SK-N-SH (cell line): ENCODE data around the gene SULF2. TPM values are rescaled to one million over a fixed set of nuclear protein-coding genes. Genes with fewer than 3 reads are reported as not detected.

ENCODE experiments used
- CTCF ChIA-PET: fragments of 300-600, 350-600 bp; formaldehyde crosslinking; extraction: SDS; loops from one replicate; lab custom pipeline; 2021; lab: Yijun Ruan, JAX
- POLR2A ChIA-PET: fragments of 350-600 bp; sonication (Branson Sonifier 250); formaldehyde crosslinking; extraction: SDS; loops from one replicate; lab custom pipeline; 2020; ENCODE audit warnings: antibody characterized with exemption, inconsistent platforms; lab: Yijun Ruan, JAX
- DNase-seq: peaks from one replicate; pipeline ENCODE4 v3.0.0; 2012
- H2AFZ ChIP-seq: fragments of 200-600 bp; sonication (generic); 2 replicates; pipeline ENCODE4 v1.8.1; 2016; ENCODE audit warnings: antibody characterized with exemption, mild to moderate bottlenecking, low read depth
- H3F3A ChIP-seq: fragments of 200-600 bp; sonication (generic); replicated peaks from 2 replicates; pipeline ENCODE3; 2016; ENCODE audit warnings: antibody characterized with exemption, mild to moderate bottlenecking; ENCODE audit not compliant: insufficient read depth
- H3K27ac ChIP-seq, 2 experiments: fragments of 200-500 bp in 1 of 2; fragments of 200-600 bp in 1 of 2; sonication (Bioruptor generic) in 1 of 2; sonication (generic), shearing (Covaris generic) in 1 of 2; 2 replicates each; pipeline versions ENCODE4 v1.5.1 to v1.6.1; 2014 to 2016; ENCODE audit warnings: low read depth in 2 of 2, inconsistent platforms in 1 of 2, low read length in 1 of 2, mild to moderate bottlenecking in 1 of 2, mixed read lengths in 1 of 2
- H3K27me3 ChIP-seq: fragments of 200-600 bp; sonication (generic), shearing (Covaris generic); 2 replicates; pipeline ENCODE4 v1.6.1; 2016; ENCODE audit warnings: mixed run types; ENCODE audit not compliant: insufficient read depth
- H3K36me3 ChIP-seq, 2 experiments: fragments of 200-500 bp in 1 of 2; fragments of 200-600 bp in 1 of 2; sonication (Bioruptor generic) in 1 of 2; sonication (generic) in 1 of 2; replicated peaks in 1 of 2; 2 replicates each; pipeline versions ENCODE3 to v1.5.1; 2014 to 2016; ENCODE audit warnings: low read length in 1 of 2, mild to moderate bottlenecking in 1 of 2; ENCODE audit not compliant: insufficient read depth in 2 of 2, control insufficient read depth in 1 of 2
- H3K4me1 ChIP-seq, 2 experiments: fragments of 200-500 bp in 1 of 2; fragments of 200-600 bp in 1 of 2; sonication (Bioruptor generic) in 1 of 2; sonication (generic), shearing (Covaris generic) in 1 of 2; 2 replicates each; pipeline versions ENCODE4 v1.5.1 to v1.6.1; 2014 to 2016; ENCODE audit warnings: low read depth in 1 of 2, low read length in 1 of 2, mixed run types in 1 of 2; ENCODE audit not compliant: insufficient read depth in 2 of 2, control insufficient read depth in 1 of 2
- H3K4me2 ChIP-seq: fragments of 200-600 bp; sonication (generic), shearing (Covaris generic); 2 replicates; pipeline ENCODE4 v1.6.1; 2017; ENCODE audit warnings: mixed run types
- H3K4me3 ChIP-seq, 2 experiments: fragments of 200-500 bp in 1 of 2; fragments of 200-600 bp in 1 of 2; sonication (Bioruptor generic) in 1 of 2; sonication (generic), shearing (Covaris generic) in 1 of 2; 2 replicates each; pipeline versions ENCODE4 v1.5.1 to v1.8.1; 2014 to 2016; ENCODE audit warnings: low read depth in 2 of 2, inconsistent platforms in 1 of 2, low read length in 1 of 2, mild to moderate bottlenecking in 1 of 2, mixed read lengths in 1 of 2, moderate library complexity in 1 of 2
- H3K79me2 ChIP-seq: fragments of 200-600 bp; sonication (generic); 2 replicates; pipeline ENCODE4 v1.8.1; 2017; ENCODE audit warnings: mild to moderate bottlenecking; ENCODE audit not compliant: insufficient read depth
- H3K9ac ChIP-seq: fragments of 200-600 bp; sonication (generic); 2 replicates; pipeline ENCODE4 v1.6.1; 2017; ENCODE audit warnings: mixed run types
- H3K9me2 ChIP-seq: fragments of 200-600 bp; sonication (generic); 2 replicates; pipeline ENCODE4 v1.6.1; 2017; ENCODE audit warnings: mixed run types
- H3K9me3 ChIP-seq: fragments of 200-600 bp; sonication (generic); 2 replicates; pipeline ENCODE4 v1.6.1; 2017; ENCODE audit warnings: mixed run types, mild to moderate bottlenecking, moderate library complexity
- H4K20me1 ChIP-seq: fragments of 200-600 bp; sonication (generic); 2 replicates; pipeline ENCODE4 v1.6.1; 2017; ENCODE audit warnings: mild to moderate bottlenecking, mixed run types; ENCODE audit not compliant: insufficient read depth
- CHD2 ChIP-seq: fragments of 150-350 bp; IDR thresholded peaks from 2 replicates; pipeline ENCODE4 v1.6.1; 2018; ENCODE audit warnings: low read length; ENCODE audit not compliant: partially characterized antibody
- ELF1 ChIP-seq: IDR thresholded peaks from 2 replicates; pipeline ENCODE4 v1.4.0; 2012
- EP300 ChIP-seq, 2 experiments: IDR thresholded peaks; 2 replicates each; pipeline versions ENCODE4 v1.4.0 to v1.6.1; 2012; ENCODE audit warnings: borderline replicate concordance in 1 of 2, low read depth in 1 of 2, low read length in 1 of 2
- EZH2phosphoT487 ChIP-seq: fragments of 200-600 bp; sonication (generic); IDR thresholded peaks from 2 replicates; pipeline ENCODE4 v1.6.1; 2017; ENCODE audit warnings: low read depth, mixed run types, mild to moderate bottlenecking, antibody characterized with exemption, moderate library complexity, borderline replicate concordance
- FOSL2 ChIP-seq: IDR thresholded peaks from 2 replicates; pipeline ENCODE4 v1.4.0; 2012; ENCODE audit warnings: low read depth, mild to moderate bottlenecking, moderate library complexity, borderline replicate concordance
- FOXM1 ChIP-seq: IDR thresholded peaks from 2 replicates; pipeline ENCODE4 v1.4.0; 2012; ENCODE audit warnings: low read depth, mild to moderate bottlenecking
- GABPA ChIP-seq: IDR thresholded peaks from 2 replicates; pipeline ENCODE4 v1.4.0; 2012; ENCODE audit warnings: low read depth, mild to moderate bottlenecking
- GATA2 ChIP-seq: sonication (generic); formaldehyde crosslinking; IDR thresholded peaks from 2 replicates; pipeline ENCODE4 v1.5.0; 2020; ENCODE audit warnings: mild to moderate bottlenecking, missing genetic modification reagents
- IRF3 ChIP-seq: fragments of 150-350 bp; IDR thresholded peaks from 2 replicates; pipeline ENCODE4 v1.6.1; 2016; ENCODE audit warnings: mild to moderate bottlenecking, low read depth, low read length
- NFIC ChIP-seq: IDR thresholded peaks from 2 replicates; pipeline ENCODE4 v1.4.0; 2012; ENCODE audit warnings: borderline replicate concordance
- RFX5 ChIP-seq: IDR thresholded peaks from 2 replicates; pipeline ENCODE4 v1.6.1; 2012; ENCODE audit warnings: mild to moderate bottlenecking, improper control_type of control experiment, low read length
- RXRA ChIP-seq: IDR thresholded peaks from 2 replicates; pipeline ENCODE4 v1.4.0; 2012; ENCODE audit warnings: low read depth, mild to moderate bottlenecking, borderline replicate concordance
- SIN3A ChIP-seq: IDR thresholded peaks from 2 replicates; pipeline ENCODE4 v1.6.1; 2012; ENCODE audit warnings: low read depth, mild to moderate bottlenecking, low read length, moderate library complexity, borderline replicate concordance
- SMC3 ChIP-seq: IDR thresholded peaks from 2 replicates; pipeline ENCODE4 v1.6.1; 2012; ENCODE audit warnings: low read depth, low read length, improper control_type of control experiment
- TAF1 ChIP-seq: IDR thresholded peaks from 2 replicates; pipeline ENCODE4 v1.6.1; 2012; ENCODE audit warnings: low read depth, mild to moderate bottlenecking, low read length, moderate library complexity, borderline replicate concordance
- TCF12 ChIP-seq: IDR thresholded peaks from 2 replicates; pipeline ENCODE4 v1.4.0; 2012
- USF1 ChIP-seq: IDR thresholded peaks from 2 replicates; pipeline ENCODE4 v1.4.0; 2012; ENCODE audit warnings: low read depth, borderline replicate concordance
- YY1 ChIP-seq: IDR thresholded peaks from 2 replicates; pipeline ENCODE4 v1.4.0; 2012; ENCODE audit warnings: low read depth, mild to moderate bottlenecking
- WGBS: methylation state at CpG from one replicate; pipeline ENCODE4 v1.1.6; 2017; ENCODE audit warnings: low lambda C conversion rate; 5-methylcytosine and 5-hydroxymethylcytosine counted together
- polyA plus RNA-seq, 3 experiments: library from polyadenylated mRNA; depleted of rRNA; stranded (reverse); fragments of >200 nt; gene quantifications; 2 replicates each; pipeline ENCODE4 v1.2.3, GENCODE V29; 2012
- TF ChIP-seq, protein P1 (sequence below): IDR thresholded peaks from 2 replicates; pipeline ENCODE4 v1.4.0; 2012; ENCODE audit warnings: low read depth, borderline replicate concordance
- TF ChIP-seq, protein P2 (sequence below): IDR thresholded peaks from 2 replicates; pipeline ENCODE4 v1.4.0; 2012; ENCODE audit warnings: low read depth

Gene SULF2
- polyA plus RNA-seq, 1 of the 3 experiments (the other 2 are of a cell fraction) = 20.2 TPM

DNA sequence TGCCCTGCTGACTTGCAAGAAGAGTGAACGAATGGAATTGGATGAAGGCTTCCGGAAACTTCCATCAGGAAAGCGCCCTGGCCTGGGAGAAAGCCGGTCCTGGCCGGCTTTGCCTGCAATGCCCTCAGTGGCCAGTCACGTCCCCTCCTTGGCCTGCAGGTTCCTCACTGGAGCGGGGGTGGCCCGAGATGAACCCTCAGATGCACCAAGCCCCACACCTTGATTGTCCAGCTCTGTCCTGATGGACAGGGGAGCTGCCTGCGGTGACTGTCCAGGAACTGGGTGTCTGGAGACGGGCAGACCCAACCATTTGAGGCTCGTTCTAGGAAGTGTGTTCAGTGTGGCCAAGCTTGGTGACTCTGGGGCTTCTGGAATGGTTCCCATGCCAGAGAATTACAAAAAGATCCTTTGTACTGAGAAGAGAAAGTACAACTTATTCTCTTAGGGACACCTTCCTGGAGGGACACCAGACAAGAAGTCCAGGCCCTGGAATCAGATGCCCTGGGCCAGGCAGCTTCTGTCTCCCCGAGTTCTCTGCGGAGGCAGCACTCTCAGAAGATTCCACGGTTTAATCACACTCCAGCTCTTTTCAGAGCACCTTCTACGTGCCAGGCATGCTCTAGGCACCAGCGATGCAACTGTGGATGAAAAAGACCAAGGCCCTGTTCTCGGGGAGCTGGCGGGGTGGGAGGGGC, 17.1 kb upstream of the SULF2 start:
- Histone ChIP-seq H3K4me3 (no peak overlapping the region), H3K4me1 (peaks cover 0 to 10% of the 10 kb centered on the region in 2 experiments; a peak in 1 of 4 replicates), H3K9me3 (no peaks in the 10 kb centered on the region), H3K27ac (no peak overlapping the region), H4K20me1 (no peaks in the 10 kb centered on the region), H3K4me2 (no peak overlapping the region), H3K9ac (no peak overlapping the region), H3K27me3 (0 out of 2 replicates have a peak, but pooled peaks cover 7% of the 10 kb centered on the region), H2AFZ (no peak overlapping the region), H3K36me3 (no peaks in the 10 kb centered on the region), H3K79me2 (no peaks in the 10 kb centered on the region), H3F3A (no peaks in the 10 kb centered on the region), H3K9me2 (no peaks in the 10 kb centered on the region)
- CTCF ChIA-PET = interaction anchor here (1.2 to 1.9 kb wide), 2 partner anchors 15 to 138 kb away, joined by 4 to 6 read pairs; no protein-coding TSS in a partner anchor
- TF ChIP-seq YY1 = no peak
- TF ChIP-seq ELF1 = no peak
- TF ChIP-seq, protein P1, sequence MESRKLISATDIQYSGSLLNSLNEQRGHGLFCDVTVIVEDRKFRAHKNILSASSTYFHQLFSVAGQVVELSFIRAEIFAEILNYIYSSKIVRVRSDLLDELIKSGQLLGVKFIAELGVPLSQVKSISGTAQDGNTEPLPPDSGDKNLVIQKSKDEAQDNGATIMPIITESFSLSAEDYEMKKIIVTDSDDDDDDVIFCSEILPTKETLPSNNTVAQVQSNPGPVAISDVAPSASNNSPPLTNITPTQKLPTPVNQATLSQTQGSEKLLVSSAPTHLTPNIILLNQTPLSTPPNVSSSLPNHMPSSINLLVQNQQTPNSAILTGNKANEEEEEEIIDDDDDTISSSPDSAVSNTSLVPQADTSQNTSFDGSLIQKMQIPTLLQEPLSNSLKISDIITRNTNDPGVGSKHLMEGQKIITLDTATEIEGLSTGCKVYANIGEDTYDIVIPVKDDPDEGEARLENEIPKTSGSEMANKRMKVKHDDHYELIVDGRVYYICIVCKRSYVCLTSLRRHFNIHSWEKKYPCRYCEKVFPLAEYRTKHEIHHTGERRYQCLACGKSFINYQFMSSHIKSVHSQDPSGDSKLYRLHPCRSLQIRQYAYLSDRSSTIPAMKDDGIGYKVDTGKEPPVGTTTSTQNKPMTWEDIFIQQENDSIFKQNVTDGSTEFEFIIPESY = no peak
- TF ChIP-seq SIN3A = no peak
- no peak for DNase-seq
- WGBS = 74% methylated on average over 13 of the region's 18 CpGs
- POLR2A ChIA-PET = no interaction called here

- Histone ChIP-seq H3K4me2 (no peak overlapping the region), H3K27ac (no peak overlapping the region)
- TF ChIP-seq, protein P2, sequence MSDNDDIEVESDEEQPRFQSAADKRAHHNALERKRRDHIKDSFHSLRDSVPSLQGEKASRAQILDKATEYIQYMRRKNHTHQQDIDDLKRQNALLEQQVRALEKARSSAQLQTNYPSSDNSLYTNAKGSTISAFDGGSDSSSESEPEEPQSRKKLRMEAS = no peak
- TF ChIP-seq TCF12 (no peak), EZH2phosphoT487 (no peak), GATA2 (CRISPR knock-in tag) (no peak), CHD2 (no peak), EP300 (IDR thresholded peaks at IDR 0.05; ENCODE audit: borderline replicate concordance in 1 of 2, low read depth in 1 of 2, low read length in 1 of 2) (no peak), RFX5 (no peak), USF1 (no peak), FOXM1 (no peak), RXRA (no peak), IRF3 (no peak), GABPA (no peak), SMC3 (no peak), FOSL2 (no peak), NFIC (no peak), TAF1 (no peak)
- TF ChIP-seq, protein P1 = no peak
- TF ChIP-seq, all 33 proteins: peak for 0
- WGBS = 75% methylated on average over 15 of the region's 15 CpGs
- POLR2A ChIA-PET = no interaction called here
- Histone ChIP-seq H3K79me2 (no peaks in the 10 kb centered on the region), H3K9me3 (no peaks in the 10 kb centered on the region), H3F3A (no peaks in the 10 kb centered on the region), H3K27me3 (0 out of 2 replicates have a peak, but pooled peaks cover under 1% of the 10 kb centered on the region), H3K36me3 (no peaks in the 10 kb centered on the region), H2AFZ (no peak overlapping the region), H3K9ac (no peak overlapping the region), H3K4me3 (no peak overlapping the region), H3K4me1 (peaks cover 0 to 10% of the 10 kb centered on the region in 2 experiments; a peak in 1 of 4 replicates), H3K9me2 (no peaks in the 10 kb centered on the region), H4K20me1 (no peaks in the 10 kb centered on the region)
- no peak for DNase-seq
- CTCF ChIA-PET = interaction anchor here (1.2 to 1.9 kb wide), 2 partner anchors 15 to 138 kb away, joined by 4 to 6 read pairs; no protein-coding TSS in a partner anchor
These were observed 16.5 kb upstream of the SULF2 start for GRCh38 chr20:47801759-47802158.
